GM18858 (cell line): ENCODE data around the gene ACKR2.
A peak's percentile ranks its signal among the peaks of the same experiment; 100 is the strongest.

Experiments
- ATAC-seq: cut with Tn5 transposase; IDR thresholded peaks from one replicate; pipeline ENCODE4 v1.9.1; 2021; ENCODE audit not compliant: unreplicated experiment

Gene ACKR2

DNA sequence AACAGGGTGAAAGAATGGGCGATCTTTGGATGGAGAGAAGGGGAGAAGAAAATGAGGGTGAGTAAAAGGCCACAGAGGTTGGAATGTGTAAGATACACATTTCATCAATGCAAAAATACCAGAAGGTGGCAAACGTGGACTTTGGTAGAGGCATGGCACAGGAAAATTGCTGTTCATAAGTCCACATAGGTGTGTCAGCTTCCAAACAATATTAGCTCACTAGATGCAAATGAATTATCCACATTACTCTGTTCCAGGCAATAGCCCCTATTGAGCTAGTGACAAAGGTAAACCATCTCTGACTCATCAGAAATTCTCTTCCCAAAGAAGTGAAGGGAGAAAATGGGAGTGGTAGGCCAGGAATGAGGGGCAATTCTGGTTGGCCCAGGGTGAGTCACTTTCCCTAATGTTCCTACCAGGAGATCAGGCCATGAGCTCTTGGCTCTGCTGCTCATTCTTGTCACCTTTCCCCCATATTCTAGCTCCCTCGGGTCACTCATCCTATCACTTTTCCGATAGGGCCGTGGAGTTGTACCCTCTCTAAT, 19.9 kb downstream of the ACKR2 start:
- ATAC-seq: no peak

DNA sequence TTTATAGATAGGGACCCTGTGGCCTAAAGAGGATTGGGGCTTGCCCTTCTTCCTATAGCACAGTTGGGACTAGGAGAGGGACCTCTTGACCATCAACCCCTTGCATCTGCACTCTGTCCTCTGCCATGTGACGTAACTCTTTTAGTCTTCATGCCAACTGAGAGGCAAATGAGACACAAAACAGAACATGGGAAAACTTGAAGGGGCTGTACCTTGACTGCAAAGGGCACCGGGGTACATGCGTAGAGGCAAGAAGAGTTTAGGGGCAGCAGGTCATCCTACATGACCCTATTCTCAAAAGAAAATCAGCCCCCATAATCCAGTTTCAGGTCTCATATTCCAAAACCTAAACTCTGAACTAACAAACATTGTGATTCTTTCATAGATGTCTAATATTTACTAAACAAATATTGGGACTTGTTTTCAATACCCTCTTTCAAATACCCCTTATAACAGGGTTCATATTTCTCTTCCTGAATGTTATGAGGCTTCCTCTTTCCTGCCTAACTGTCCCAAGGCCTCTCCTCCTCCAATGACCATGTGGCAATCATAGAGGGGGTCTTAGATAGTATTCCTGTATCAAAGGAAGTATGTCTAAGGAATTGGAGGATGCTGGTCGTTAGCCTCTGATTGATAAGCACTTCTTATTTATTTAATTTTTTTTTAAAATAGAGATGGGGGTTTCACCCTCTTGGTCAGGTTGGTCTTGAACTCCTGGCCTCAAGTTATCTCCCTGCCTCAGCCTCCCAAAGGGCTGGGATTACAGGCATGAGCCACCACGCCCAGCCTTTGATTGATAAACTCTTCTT, 20.6 kb downstream of the ACKR2 start:
- no peak for ATAC-seq

DNA sequence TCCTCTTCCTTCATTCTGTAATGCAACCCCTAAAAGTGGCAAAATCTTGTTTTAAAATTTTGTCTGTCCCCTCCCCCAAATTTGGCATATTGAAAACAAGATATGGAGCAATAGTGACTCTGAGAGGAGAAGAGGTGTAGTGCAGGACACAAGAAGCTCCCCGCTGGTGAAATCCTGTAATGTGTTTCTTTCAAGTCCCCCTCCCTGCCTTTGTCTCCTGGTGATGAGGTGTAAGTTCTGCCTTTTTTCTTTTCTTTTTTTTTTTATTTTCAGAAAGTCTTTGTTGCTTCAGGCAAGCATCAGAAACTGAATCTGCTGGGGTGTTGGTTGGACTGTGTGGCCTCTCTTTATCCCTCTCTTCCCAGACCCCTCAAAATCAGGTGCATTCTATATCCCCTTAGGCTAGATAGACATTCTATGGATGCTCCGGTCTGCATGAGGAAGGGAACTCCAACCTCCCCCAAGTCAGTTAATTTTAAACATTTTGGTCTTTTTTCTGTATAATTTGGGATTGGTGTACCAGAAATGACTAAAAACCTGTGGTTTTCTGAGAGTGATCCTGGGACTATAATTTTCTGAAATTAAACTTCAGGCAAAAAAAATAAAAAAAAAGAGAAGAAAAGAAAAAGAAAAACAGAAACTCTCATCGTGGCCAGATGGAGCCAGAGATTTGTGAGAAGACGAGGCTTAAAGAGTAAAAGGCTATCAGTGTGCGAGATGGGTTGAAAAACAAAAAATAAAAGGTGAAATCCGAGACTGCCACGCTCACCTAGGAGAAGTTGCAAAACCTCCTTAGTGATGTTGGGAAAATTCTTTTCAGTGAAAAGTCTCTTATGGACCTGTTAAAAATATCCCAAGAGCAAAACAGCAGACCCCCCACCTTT, 21.4 kb downstream of the ACKR2 start:
- ATAC-seq: no peak

- ATAC-seq: no peak
These were observed 22.1 kb downstream of the ACKR2 start for GRCh38 chr3:42831321-42831713.

GRCh38 chr3:42836150-42837123, 27.2 kb downstream of the ACKR2 start:
- ATAC-seq: no peak

DNA sequence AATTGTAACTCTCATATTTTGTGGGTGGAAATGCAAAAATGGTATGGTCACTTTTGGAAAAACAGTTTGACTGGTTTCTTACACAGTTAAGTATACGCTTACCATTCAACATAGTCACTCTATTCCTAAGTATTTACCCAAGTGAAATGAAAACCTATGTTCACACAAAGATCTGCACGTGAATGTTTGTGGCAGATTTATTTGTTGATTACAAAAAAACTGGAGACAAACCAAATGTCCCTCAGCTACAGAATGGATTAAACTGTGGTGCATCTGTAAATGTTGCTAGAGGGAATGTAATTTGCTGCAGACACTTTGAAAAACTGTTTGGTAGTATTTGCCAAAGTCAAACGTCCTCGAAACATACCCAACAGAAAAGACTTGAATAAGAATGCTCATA, 29.3 kb downstream of the ACKR2 start:
- ATAC-seq: no peak

DNA sequence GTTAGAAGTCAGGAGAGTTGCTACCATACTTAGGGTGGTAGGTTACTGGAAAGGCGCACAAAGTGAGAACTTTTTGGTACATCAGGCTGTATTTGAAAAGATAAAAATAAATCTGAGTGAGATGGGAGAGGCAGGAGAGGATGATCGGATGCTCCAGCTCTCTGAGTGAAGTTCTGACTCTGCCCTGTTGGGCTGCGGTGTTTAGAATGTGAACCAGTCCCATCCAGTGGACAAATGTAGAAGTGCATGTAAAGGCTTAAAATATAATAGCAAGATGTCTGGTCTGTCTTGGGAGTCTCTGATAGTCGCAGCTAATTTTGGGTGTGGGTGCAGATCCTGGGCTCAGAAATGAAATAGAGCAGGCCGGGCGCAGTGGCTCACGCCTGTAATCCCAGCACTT, 30.4 kb downstream of the ACKR2 start:
- ATAC-seq: peak; percentile 98

DNA sequence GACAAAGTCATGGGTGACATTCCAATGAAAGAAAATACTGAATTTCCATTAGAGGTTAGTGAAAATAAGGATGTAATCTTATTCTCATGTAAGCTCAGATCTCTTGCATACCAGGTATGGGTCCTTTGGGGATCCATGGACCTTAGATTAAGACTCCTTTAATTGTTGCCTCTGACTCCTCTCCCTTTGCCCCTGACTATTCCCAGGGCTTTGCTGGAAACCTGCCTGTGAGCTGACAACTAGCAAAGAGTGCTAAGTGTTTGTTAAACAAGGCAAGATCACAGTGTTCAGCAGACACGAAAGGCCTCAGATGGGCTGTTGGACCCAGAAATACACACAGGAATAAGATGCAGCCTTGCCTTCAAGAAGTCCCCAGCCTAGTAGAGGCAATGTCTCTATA, 32.1 kb downstream of the ACKR2 start:
- no peak for ATAC-seq

DNA sequence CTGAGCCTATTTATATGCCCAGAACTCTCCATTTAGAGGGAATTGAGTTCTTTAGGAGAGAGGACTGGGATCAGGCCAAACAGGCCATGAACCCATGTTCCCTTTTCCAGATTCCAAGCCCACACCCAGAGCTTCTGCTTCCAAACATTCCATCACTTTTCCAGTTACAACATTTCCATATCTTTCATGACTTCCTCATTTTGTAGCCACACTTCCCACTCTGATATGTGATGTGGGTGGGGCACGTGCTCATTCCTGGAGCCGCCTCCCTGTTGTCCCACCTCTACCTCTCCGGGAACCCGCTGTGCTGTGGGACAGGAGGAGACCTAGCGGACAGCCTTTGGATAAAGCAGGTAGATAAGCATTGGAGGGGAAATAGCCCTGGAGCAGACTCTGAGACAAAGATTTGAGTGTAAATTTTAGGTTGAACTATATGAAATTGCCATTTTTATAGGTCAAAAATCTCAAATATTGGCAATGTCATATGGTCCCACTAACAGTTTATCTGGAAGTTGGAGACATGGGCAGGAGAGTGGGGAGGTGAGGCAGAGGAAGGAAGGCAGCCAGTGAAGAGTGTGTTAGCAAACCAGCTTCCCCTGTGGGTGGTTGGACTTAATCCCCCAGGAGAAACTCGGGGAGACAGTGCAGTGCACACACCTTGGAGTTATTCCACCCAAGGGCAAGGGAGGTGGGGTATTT, 34.6 kb downstream of the ACKR2 start:
- ATAC-seq: no peak

DNA sequence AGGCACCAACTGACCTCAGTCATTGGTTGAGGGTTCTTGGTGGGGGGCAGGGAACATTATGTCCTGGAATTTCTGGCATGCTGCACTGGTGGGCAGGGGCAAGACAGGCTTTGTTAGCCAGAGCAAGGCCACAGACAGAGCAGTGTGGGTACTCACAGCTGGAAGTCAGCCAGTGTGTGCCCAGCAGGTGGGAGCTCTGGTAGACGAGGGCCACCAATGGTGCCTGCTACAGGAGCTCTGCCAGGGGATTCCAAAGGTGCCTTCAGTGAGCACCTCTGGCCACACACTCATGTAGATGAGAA, 35.1 kb downstream of the ACKR2 start:
- ATAC-seq: no peak

- ATAC-seq: no peak
These were observed 35.6 kb downstream of the ACKR2 start for GRCh38 chr3:42844815-42845214.

- no peak for ATAC-seq
These were observed 37.7 kb downstream of the ACKR2 start for GRCh38 chr3:42846685-42847522.

DNA sequence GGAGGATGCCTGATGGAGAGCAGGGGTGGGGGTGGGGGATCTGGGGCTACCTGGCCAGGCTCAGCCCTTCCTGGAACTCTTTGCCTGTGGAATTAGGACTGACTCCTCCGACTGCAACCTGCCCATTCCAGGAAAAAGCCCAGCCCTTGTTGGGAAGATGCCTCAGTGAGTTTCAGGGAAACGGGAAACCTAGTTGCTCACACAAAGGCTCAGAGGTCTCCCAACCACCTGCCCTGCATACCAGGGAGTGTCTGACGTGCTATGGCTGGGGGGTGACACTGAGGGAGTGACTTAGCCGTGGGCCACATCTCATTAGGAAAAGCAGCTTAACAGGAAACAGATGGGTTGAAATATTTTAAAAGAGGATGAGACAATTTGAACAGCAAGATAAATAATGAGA, 38.5 kb downstream of the ACKR2 start:
- no peak for ATAC-seq

DNA sequence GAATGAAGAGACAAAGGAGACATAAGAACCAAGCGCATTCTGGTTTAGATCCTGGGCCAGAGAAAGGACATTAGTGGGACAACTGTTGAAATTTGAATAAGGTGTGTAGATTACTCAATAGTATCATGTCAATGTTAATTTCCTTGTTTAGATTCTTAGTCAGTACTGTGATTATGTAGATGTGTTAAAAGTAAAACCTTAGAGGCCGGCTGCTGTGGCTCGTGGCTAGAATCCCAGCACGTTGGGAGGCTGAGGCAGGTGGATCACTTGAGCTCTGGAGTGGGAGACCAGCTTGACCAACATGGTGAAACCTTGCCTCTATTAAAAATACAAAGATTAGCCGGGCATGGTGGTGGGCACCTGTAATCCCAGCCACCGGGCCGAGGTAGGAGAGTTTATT, 39.8 kb downstream of the ACKR2 start:
- no peak for ATAC-seq

DNA sequence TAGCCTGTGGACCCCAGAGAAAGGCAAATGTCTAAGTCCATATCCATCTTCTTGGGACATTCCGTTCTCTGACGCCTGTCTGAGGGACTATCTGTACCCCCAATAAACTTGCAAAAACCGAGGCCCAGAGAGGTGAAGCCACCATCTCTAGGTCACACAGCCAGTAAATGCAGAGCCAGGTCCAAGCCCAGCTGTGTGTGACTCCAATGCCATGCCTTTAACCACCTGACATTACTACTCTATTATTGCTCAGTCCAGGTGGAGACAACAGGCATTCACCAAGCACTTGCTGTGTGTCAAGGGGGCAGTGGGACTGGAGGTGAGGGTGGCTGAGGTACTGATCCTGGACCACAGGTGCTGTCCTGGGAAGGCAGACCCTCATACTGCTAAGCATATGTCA, 41.0 kb downstream of the ACKR2 start:
- ATAC-seq: no peak

DNA sequence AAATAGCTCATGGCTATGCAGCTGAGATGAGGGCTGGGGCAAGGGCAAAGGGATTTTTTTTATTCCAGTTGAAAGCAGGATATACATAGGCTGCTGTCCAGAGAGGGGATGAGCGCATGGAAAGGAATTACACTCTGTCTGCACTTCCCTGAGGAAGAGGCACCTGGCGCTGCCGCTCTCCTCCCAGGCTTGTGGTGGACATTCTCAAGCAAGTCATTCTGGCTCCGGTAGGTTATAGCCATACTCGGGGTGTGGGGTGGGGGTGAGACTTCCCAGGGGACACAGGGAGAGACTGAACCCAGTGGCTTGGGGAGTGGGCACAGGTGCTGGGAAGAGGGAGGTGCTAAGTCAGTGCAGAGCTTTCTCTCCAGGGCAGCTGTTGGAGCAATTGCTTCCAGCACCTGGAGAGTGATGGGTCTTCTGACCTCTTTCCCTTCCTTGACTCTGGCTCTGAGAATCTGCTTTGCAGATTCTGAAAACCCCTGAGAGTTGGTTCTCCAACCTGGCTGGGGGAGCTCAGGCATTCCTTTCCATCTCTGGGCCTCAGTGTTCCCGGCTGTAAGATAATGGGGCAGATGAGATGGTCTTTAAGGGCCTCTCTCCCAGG, 42.1 kb downstream of the ACKR2 start:
- ATAC-seq: no peak

DNA sequence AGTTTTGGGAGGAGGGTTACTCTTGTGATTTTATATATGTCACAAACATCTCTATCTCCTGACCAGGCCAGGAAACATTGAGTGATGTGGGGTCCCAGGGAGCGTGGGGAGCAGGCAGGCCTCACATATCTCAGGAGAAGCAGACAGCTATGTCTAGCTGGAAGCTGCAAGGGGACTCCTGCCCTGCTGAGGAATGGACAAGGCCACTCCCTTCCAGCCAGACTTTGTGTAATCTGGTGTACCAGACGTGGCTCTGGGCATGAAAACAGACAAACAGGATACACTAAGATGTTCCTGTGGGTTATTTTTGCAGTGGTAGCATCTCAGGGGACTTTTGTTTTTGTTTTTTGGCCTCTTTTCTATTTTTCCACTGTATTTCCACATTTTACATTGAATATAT, 43.2 kb downstream of the ACKR2 start:
- ATAC-seq: no peak

GRCh38 chr3:42853056-42853455, 43.8 kb downstream of the ACKR2 start:
- ATAC-seq: no peak

- ATAC-seq: no peak
These were observed 44.6 kb downstream of the ACKR2 start for GRCh38 chr3:42853739-42854302.
